HEK293 (cell line): ENCODE data around the gene SRSF4.

Experiments used
- CTCF ChIA-PET: fragments of 350-600 bp; formaldehyde crosslinking; extraction: SDS; loops from one replicate; lab custom pipeline; 2021; ENCODE audit warnings: antibody characterized with exemption; lab: Yijun Ruan, JAX
- POLR2A ChIA-PET: fragments of 300-600 bp; formaldehyde crosslinking; extraction: SDS; loops from one replicate; lab custom pipeline; 2020; ENCODE audit warnings: antibody characterized with exemption, inconsistent platforms; lab: Yijun Ruan, JAX
- H3K27ac ChIP-seq: fragments of 200-500 bp; sonication (Bioruptor generic); 2 replicates; pipeline ENCODE4 v1.5.1; 2014; ENCODE audit warnings: low read depth, low read length, control low read depth, inconsistent platforms; ENCODE audit errors: extremely low read depth
- H3K36me3 ChIP-seq, 2 experiments: fragments of 200-500 bp in 1 of 2; sonication (Bioruptor generic) in 1 of 2; 1 replicate in 1 of 2; 2 replicates in 1 of 2; pipeline ENCODE4 v1.5.1; 2014 to 2017; ENCODE audit warnings: inconsistent platforms in 2 of 2, low read length in 2 of 2; ENCODE audit not compliant: control insufficient read depth in 2 of 2, insufficient read depth in 1 of 2
- H3K4me1 ChIP-seq: fragments of 200-500 bp; sonication (Bioruptor generic); 2 replicates; pipeline ENCODE4 v1.5.1; 2014; ENCODE audit warnings: mild to moderate bottlenecking, low read length, inconsistent platforms; ENCODE audit not compliant: control insufficient read depth, insufficient read depth
- H3K4me3 ChIP-seq: 2 replicates; pipeline ENCODE4 v1.5.1; 2011; ENCODE audit warnings: low read depth, mild to moderate bottlenecking, control low read depth, low read length, moderate library complexity
- H3K9me3 ChIP-seq: fragments of 200-500 bp; sonication (Bioruptor generic); 2 replicates; pipeline ENCODE4 v1.5.1; 2014; ENCODE audit warnings: low read depth, low read length, inconsistent platforms; ENCODE audit not compliant: control insufficient read depth, insufficient read depth
- FEZF1 ChIP-seq: fragments of 450-650 bp; formaldehyde crosslinking; IDR thresholded peaks from 2 replicates; pipeline ENCODE4 v1.5.1; 2016; ENCODE audit warnings: missing biosample characterization, missing genetic modification characterization
- HOXC10 ChIP-seq: sonication (generic); formaldehyde crosslinking; IDR thresholded peaks from 2 replicates; pipeline ENCODE4 v1.8.1; 2023; ENCODE audit warnings: mild to moderate bottlenecking, missing genetic modification reagents
- KLF10 ChIP-seq: fragments of 450-650 bp; IDR thresholded peaks from 2 replicates; pipeline ENCODE4 v1.5.1; 2018; ENCODE audit warnings: missing biosample characterization, mild to moderate bottlenecking, missing genetic modification characterization
- KLF16 ChIP-seq: fragments of 450-650 bp; formaldehyde crosslinking; IDR thresholded peaks from 2 replicates; pipeline ENCODE4 v1.5.1; 2017; ENCODE audit warnings: missing biosample characterization, missing genetic modification characterization
- KLF8 ChIP-seq: fragments of 450-650 bp; formaldehyde crosslinking; IDR thresholded peaks from 2 replicates; pipeline ENCODE4 v1.5.1; 2016; ENCODE audit warnings: missing biosample characterization, missing genetic modification characterization
- OVOL3 ChIP-seq: fragments of 450-650 bp; formaldehyde crosslinking; IDR thresholded peaks from 2 replicates; pipeline ENCODE4 v1.5.1; 2016; ENCODE audit warnings: missing biosample characterization, missing genetic modification characterization
- SP3 ChIP-seq: fragments of 450-650 bp; formaldehyde crosslinking; IDR thresholded peaks from 2 replicates; pipeline ENCODE4 v1.5.1; 2016; ENCODE audit warnings: missing biosample characterization, missing genetic modification characterization
- SP7 ChIP-seq: fragments of 450-650 bp; formaldehyde crosslinking; IDR thresholded peaks from 2 replicates; pipeline ENCODE4 v1.5.1; 2016; ENCODE audit warnings: missing biosample characterization, missing genetic modification characterization
- ZBTB20 ChIP-seq: fragments of 450-650 bp; formaldehyde crosslinking; IDR thresholded peaks from 2 replicates; pipeline ENCODE4 v1.5.1; 2016; ENCODE audit warnings: missing biosample characterization, missing genetic modification characterization
- ZIC2 ChIP-seq: fragments of 450-650 bp; formaldehyde crosslinking; IDR thresholded peaks from 2 replicates; pipeline ENCODE4 v1.5.1; 2016; ENCODE audit warnings: missing biosample characterization, missing genetic modification characterization
- ZNF146 ChIP-seq: fragments of 450-650 bp; formaldehyde crosslinking; IDR thresholded peaks from 2 replicates; pipeline ENCODE4 v1.5.1; 2016; ENCODE audit warnings: missing biosample characterization, missing genetic modification characterization
- ZNF24 ChIP-seq: fragments of 450-650 bp; formaldehyde crosslinking; IDR thresholded peaks from 2 replicates; pipeline ENCODE4 v1.5.1; 2016; ENCODE audit warnings: missing biosample characterization, missing genetic modification characterization
- ZNF311 ChIP-seq: fragments of 450-650 bp; formaldehyde crosslinking; IDR thresholded peaks from 2 replicates; pipeline ENCODE4 v1.5.1; 2017; ENCODE audit warnings: missing biosample characterization, missing genetic modification characterization, borderline replicate concordance
- ZNF423 ChIP-seq: fragments of 450-650 bp; formaldehyde crosslinking; IDR thresholded peaks from 2 replicates; pipeline ENCODE4 v1.5.1; 2016; ENCODE audit warnings: missing biosample characterization, missing genetic modification characterization
- ZSCAN16 ChIP-seq: fragments of 450-650 bp; formaldehyde crosslinking; IDR thresholded peaks from 2 replicates; pipeline ENCODE4 v1.5.1; 2016; ENCODE audit warnings: missing biosample characterization, missing genetic modification characterization
- ZXDB ChIP-seq: fragments of 450-650 bp; formaldehyde crosslinking; IDR thresholded peaks from 2 replicates; pipeline ENCODE4 v1.5.1; 2016; ENCODE audit warnings: missing biosample characterization, missing genetic modification characterization
- TF ChIP-seq, protein P1 (sequence below): fragments of 450-650 bp; formaldehyde crosslinking; IDR thresholded peaks from 2 replicates; pipeline ENCODE4 v1.5.1; 2016; ENCODE audit warnings: missing biosample characterization, missing genetic modification characterization
- TF ChIP-seq, protein P2 (sequence below): fragments of 450-650 bp; IDR thresholded peaks from 2 replicates; pipeline ENCODE4 v1.5.1; 2018; ENCODE audit warnings: missing biosample characterization, missing genetic modification characterization
- TF ChIP-seq, protein P3 (sequence below): fragments of 450-650 bp; formaldehyde crosslinking; IDR thresholded peaks from 2 replicates; pipeline ENCODE4 v1.5.1; 2016; ENCODE audit warnings: missing biosample characterization, missing genetic modification characterization
- TF ChIP-seq, protein P4 (sequence below): fragments of 450-650 bp; formaldehyde crosslinking; IDR thresholded peaks from 2 replicates; pipeline ENCODE4 v1.5.1; 2016; ENCODE audit warnings: missing biosample characterization, missing genetic modification characterization
- TF ChIP-seq, protein P5 (sequence below): fragments of 450-650 bp; formaldehyde crosslinking; IDR thresholded peaks from 2 replicates; pipeline ENCODE4 v1.5.1; 2016; ENCODE audit warnings: missing biosample characterization, missing genetic modification characterization, low read depth
- TF ChIP-seq, protein P6 (sequence below): fragments of 450-650 bp; formaldehyde crosslinking; IDR thresholded peaks from 2 replicates; pipeline ENCODE4 v1.5.1; 2016; ENCODE audit warnings: missing biosample characterization, missing genetic modification characterization
- TF ChIP-seq, protein P7 (sequence below): fragments of 450-650 bp; formaldehyde crosslinking; IDR thresholded peaks from 2 replicates; pipeline ENCODE4 v1.5.1; 2016; ENCODE audit warnings: missing biosample characterization, missing genetic modification characterization

The SRSF4 gene

DNA sequence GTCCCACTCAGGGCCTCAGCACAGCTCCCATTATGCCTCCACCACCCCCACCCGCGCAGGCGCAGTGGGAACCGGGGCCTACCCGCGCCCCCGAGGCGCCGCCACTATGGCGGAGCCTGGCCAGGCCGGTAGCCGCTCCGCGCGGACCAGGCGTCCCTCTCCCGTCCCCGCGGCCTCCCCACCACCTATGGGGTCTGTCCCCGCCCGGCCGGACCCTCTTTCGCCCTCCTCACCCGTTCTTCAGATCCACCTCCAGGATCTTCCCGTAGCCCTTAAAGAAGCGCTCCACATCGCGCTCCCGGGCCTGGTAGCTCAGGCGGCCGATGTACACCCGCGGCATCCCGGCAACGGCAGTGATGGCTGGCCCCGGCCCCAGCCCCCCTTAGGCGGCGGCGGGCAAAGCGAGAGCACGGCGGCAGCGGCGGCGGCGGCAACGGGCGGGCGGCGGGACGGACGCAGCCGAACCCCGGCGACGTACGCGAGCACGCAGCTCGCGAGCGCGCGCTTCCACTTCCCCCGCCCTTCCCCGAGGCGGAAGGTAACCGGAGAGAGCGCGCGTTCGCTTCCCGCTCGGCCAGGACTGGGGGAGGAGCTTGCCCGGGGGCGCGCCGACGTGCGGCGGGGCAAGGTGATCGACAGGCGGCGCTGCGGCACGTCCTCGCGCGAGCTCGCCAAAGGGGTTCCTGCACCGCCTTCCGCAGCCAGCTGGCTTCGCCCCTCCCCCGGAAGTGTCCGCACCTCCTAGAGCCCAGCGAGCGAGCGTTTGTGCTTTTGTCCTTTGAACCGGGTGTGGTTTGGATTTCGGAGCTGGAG, at the start of gene SRSF4:
Gene SRSF4, minus strand, starts transcription at position 488 of the 813 bp plus-strand sequence. Its CDS starts 148 bp downstream, at position 340.
- ChIA-PET POLR2A (interaction anchor here (0.6 to 3.6 kb wide), 31 partner anchors 11 to 600 kb away, joined by 3 to 30 read pairs (median 5); partner anchors contain the start of genes EPB41, MECR, RNU11 and TAF12), CTCF (interaction anchor here (0.6 to 5.8 kb wide), 22 partner anchors 11 to 1886 kb away, joined by 3 to 44 read pairs (median 4); partner anchors contain the start of gene TMEM200B)
- peaks cover 0 to 19% of the 10 kb centered on the region in 2 experiments; a peak in 2 of 3 replicates for H3K36me3 ChIP-seq
- peak within 1 kb of the TSS; percentile 99 for H3K27ac ChIP-seq
- peaks cover 6% of the 10 kb centered on the region; the same call in 1 of the 2 replicates for H3K4me1 ChIP-seq
- H3K9me3 ChIP-seq: no peaks in the 10 kb centered on the region
- peak within 1 kb of the TSS; percentile 100 for H3K4me3 ChIP-seq
- TF ChIP-seq, protein P1, sequence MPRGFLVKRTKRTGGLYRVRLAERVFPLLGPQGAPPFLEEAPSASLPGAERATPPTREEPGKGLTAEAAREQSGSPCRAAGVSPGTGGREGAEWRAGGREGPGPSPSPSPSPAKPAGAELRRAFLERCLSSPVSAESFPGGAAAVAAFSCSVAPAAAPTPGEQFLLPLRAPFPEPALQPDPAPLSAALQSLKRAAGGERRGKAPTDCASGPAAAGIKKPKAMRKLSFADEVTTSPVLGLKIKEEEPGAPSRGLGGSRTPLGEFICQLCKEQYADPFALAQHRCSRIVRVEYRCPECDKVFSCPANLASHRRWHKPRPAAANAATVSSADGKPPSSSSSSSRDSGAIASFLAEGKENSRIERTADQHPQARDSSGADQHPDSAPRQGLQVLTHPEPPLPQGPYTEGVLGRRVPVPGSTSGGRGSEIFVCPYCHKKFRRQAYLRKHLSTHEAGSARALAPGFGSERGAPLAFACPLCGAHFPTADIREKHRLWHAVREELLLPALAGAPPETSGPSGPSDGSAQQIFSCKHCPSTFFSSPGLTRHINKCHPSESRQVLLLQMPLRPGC (tag by site-specific recombination): 0 out of 2 replicates have a peak, but pooled peaks have one; percentile 11
- TF ChIP-seq FEZF1 (tag by site-specific recombination) (peak; percentile 27; the same call in 1 of the 2 replicates), ZBTB20 (tag by site-specific recombination) (0 out of 2 replicates have a peak, but pooled peaks have one; percentile 30), KLF10 (tag by site-specific recombination) (peak; percentile 95), ZXDB (tag by site-specific recombination) (peak; percentile 68), KLF16 (tag by site-specific recombination) (peak; percentile 87), OVOL3 (tag by site-specific recombination) (peak; percentile 39; the same call in 1 of the 2 replicates), ZIC2 (tag by site-specific recombination) (peak; percentile 46; the same call in 1 of the 2 replicates), ZNF311 (no peak), SP7 (tag by site-specific recombination) (peak; percentile 82), ZSCAN16 (tag by site-specific recombination) (no peak), ZNF423 (tag by site-specific recombination) (0 out of 2 replicates have a peak, but pooled peaks have one; percentile 28), KLF8 (peak; percentile 64), SP3 (peak; percentile 93), ZNF146 (no peak), ZNF24 (tag by site-specific recombination) (peak; percentile 45), HOXC10 (CRISPR knock-in tag) (0 out of 2 replicates have a peak, but pooled peaks have one; percentile 85)
- TF ChIP-seq, protein P2, sequence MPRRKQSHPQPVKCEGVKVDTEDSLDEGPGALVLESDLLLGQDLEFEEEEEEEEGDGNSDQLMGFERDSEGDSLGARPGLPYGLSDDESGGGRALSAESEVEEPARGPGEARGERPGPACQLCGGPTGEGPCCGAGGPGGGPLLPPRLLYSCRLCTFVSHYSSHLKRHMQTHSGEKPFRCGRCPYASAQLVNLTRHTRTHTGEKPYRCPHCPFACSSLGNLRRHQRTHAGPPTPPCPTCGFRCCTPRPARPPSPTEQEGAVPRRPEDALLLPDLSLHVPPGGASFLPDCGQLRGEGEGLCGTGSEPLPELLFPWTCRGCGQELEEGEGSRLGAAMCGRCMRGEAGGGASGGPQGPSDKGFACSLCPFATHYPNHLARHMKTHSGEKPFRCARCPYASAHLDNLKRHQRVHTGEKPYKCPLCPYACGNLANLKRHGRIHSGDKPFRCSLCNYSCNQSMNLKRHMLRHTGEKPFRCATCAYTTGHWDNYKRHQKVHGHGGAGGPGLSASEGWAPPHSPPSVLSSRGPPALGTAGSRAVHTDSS (tag by site-specific recombination): peak; percentile 24; the same call in 1 of the 2 replicates
- TF ChIP-seq, protein P3, sequence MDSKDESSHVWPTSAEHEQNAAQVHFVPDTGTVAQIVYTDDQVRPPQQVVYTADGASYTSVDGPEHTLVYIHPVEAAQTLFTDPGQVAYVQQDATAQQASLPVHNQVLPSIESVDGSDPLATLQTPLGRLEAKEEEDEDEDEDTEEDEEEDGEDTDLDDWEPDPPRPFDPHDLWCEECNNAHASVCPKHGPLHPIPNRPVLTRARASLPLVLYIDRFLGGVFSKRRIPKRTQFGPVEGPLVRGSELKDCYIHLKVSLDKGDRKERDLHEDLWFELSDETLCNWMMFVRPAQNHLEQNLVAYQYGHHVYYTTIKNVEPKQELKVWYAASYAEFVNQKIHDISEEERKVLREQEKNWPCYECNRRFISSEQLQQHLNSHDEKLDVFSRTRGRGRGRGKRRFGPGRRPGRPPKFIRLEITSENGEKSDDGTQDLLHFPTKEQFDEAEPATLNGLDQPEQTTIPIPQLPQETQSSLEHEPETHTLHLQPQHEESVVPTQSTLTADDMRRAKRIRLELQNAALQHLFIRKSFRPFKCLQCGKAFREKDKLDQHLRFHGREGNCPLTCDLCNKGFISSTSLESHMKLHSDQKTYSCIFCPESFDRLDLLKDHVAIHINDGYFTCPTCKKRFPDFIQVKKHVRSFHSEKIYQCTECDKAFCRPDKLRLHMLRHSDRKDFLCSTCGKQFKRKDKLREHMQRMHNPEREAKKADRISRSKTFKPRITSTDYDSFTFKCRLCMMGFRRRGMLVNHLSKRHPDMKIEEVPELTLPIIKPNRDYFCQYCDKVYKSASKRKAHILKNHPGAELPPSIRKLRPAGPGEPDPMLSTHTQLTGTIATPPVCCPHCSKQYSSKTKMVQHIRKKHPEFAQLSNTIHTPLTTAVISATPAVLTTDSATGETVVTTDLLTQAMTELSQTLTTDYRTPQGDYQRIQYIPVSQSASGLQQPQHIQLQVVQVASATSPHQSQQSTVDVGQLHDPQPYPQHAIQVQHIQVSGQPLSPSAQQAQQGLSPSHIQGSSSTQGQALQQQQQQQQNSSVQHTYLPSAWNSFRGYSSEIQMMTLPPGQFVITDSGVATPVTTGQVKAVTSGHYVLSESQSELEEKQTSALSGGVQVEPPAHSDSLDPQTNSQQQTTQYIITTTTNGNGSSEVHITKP (tag by site-specific recombination): peak; percentile 54; the same call in 1 of the 2 replicates
- TF ChIP-seq, protein P4, sequence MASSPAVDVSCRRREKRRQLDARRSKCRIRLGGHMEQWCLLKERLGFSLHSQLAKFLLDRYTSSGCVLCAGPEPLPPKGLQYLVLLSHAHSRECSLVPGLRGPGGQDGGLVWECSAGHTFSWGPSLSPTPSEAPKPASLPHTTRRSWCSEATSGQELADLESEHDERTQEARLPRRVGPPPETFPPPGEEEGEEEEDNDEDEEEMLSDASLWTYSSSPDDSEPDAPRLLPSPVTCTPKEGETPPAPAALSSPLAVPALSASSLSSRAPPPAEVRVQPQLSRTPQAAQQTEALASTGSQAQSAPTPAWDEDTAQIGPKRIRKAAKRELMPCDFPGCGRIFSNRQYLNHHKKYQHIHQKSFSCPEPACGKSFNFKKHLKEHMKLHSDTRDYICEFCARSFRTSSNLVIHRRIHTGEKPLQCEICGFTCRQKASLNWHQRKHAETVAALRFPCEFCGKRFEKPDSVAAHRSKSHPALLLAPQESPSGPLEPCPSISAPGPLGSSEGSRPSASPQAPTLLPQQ (tag by site-specific recombination): peak; percentile 58
- TF ChIP-seq, protein P5, sequence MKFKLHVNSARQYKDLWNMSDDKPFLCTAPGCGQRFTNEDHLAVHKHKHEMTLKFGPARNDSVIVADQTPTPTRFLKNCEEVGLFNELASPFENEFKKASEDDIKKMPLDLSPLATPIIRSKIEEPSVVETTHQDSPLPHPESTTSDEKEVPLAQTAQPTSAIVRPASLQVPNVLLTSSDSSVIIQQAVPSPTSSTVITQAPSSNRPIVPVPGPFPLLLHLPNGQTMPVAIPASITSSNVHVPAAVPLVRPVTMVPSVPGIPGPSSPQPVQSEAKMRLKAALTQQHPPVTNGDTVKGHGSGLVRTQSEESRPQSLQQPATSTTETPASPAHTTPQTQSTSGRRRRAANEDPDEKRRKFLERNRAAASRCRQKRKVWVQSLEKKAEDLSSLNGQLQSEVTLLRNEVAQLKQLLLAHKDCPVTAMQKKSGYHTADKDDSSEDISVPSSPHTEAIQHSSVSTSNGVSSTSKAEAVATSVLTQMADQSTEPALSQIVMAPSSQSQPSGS: no peak
- TF ChIP-seq, protein P6, sequence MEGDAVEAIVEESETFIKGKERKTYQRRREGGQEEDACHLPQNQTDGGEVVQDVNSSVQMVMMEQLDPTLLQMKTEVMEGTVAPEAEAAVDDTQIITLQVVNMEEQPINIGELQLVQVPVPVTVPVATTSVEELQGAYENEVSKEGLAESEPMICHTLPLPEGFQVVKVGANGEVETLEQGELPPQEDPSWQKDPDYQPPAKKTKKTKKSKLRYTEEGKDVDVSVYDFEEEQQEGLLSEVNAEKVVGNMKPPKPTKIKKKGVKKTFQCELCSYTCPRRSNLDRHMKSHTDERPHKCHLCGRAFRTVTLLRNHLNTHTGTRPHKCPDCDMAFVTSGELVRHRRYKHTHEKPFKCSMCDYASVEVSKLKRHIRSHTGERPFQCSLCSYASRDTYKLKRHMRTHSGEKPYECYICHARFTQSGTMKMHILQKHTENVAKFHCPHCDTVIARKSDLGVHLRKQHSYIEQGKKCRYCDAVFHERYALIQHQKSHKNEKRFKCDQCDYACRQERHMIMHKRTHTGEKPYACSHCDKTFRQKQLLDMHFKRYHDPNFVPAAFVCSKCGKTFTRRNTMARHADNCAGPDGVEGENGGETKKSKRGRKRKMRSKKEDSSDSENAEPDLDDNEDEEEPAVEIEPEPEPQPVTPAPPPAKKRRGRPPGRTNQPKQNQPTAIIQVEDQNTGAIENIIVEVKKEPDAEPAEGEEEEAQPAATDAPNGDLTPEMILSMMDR (tag by site-specific recombination): peak; percentile 100
- TF ChIP-seq, protein P7, sequence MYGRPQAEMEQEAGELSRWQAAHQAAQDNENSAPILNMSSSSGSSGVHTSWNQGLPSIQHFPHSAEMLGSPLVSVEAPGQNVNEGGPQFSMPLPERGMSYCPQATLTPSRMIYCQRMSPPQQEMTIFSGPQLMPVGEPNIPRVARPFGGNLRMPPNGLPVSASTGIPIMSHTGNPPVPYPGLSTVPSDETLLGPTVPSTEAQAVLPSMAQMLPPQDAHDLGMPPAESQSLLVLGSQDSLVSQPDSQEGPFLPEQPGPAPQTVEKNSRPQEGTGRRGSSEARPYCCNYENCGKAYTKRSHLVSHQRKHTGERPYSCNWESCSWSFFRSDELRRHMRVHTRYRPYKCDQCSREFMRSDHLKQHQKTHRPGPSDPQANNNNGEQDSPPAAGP (tag by site-specific recombination): peak; percentile 67
